Adrenal gland (tissue), 5 donors: ENCODE measurements around the gene LANCL2.

Source experiments
- CTCF ChIP-seq, 6 experiments: fragments of 450-650 bp in 4 of 6; fragments of 200-600 bp in 2 of 6; sonication (generic) in 1 of 6; IDR thresholded peaks; 1 replicate in 5 of 6; 2 replicates in 1 of 6; pipeline versions ENCODE4 v1.5.1 to v1.8.0; 2016 to 2021; ENCODE audit warnings: antibody characterized with exemption in 6 of 6, mild to moderate bottlenecking in 2 of 6, moderate library complexity in 1 of 6
- POLR2A ChIP-seq, 2 donors: fragments of 450-650 bp; IDR thresholded peaks; one replicate each; pipeline ENCODE4 v1.6.1; 2017; ENCODE audit warnings: antibody characterized with exemption in 2 of 2, mild to moderate bottlenecking in 2 of 2, moderate library complexity in 1 of 2
- donor health status: DM: no; HTN: no; CAD: no.

GRCh38 chr7:55348502-55348901 lies 16.6 kb upstream of the LANCL2 start:
- TF ChIP-seq POLR2A (IDR thresholded peaks at IDR 0.05), result no peak
- no peak for TF ChIP-seq CTCF (IDR thresholded peaks at IDR 0.05)
